Suprapubic skin (tissue), 4 donors: ENCODE data around the gene TESK1. TPM values are rescaled to one million over a fixed set of nuclear protein-coding genes. Genes with fewer than 3 reads are reported as not detected.
A peak's percentile ranks its signal among the peaks of the same experiment; 100 is the strongest.

Experiments used
- DNase-seq, 2 donors: peaks; one replicate each; pipeline ENCODE4 v3.0.0-alpha.2; 2019; ENCODE audit warnings: low spot score in 2 of 2
- H3K27ac ChIP-seq: fragments of 200-600 bp; sonication (generic); one replicate; pipeline ENCODE4 v1.5.1; 2019
- H3K27me3 ChIP-seq: fragments of 200-600 bp; sonication (generic); one replicate; pipeline ENCODE4 v1.5.1; 2019
- H3K36me3 ChIP-seq: fragments of 200-600 bp; sonication (generic); one replicate; pipeline ENCODE4 v1.5.1; 2019
- H3K4me1 ChIP-seq: fragments of 200-600 bp; sonication (generic); one replicate; pipeline ENCODE4 v1.5.1; 2019
- H3K4me3 ChIP-seq: fragments of 200-600 bp; sonication (generic); one replicate; pipeline ENCODE4 v1.5.1; 2019; ENCODE audit warnings: mild to moderate bottlenecking
- H3K9me3 ChIP-seq: fragments of 200-600 bp; sonication (generic); one replicate; pipeline ENCODE4 v1.5.1; 2019
- EP300 ChIP-seq: sonication (generic); formaldehyde crosslinking; IDR thresholded peaks from one replicate; pipeline ENCODE4 v1.6.1; 2017; ENCODE audit warnings: antibody characterized with exemption
- POLR2A ChIP-seq, 2 donors: fragments of 450-650 bp; IDR thresholded peaks; one replicate each; pipeline ENCODE4 v1.6.1; 2017; ENCODE audit warnings: antibody characterized with exemption in 2 of 2, mild to moderate bottlenecking in 2 of 2, moderate library complexity in 2 of 2
- POLR2AphosphoS5 ChIP-seq, 3 donors: sonication (generic); formaldehyde crosslinking; IDR thresholded peaks; one replicate each; pipeline ENCODE4 v1.6.1; 2017; ENCODE audit warnings: antibody characterized with exemption in 3 of 3
- WGBS: methylation state at CpG from one replicate; pipeline ENCODE4 v1.1.5; 2018; 5-methylcytosine and 5-hydroxymethylcytosine counted together
- total RNA-seq, 4 donors: library from RNA; depleted of rRNA; stranded (reverse); fragments of >200 nt; gene quantifications; one replicate each; pipeline ENCODE4 v1.1.0, GENCODE V29; 2016
- TF ChIP-seq, protein P1 (sequence below), 2 donors: fragments of 200-600 bp in 1 of 2; fragments of 450-650 bp in 1 of 2; sonication (generic) in 1 of 2; IDR thresholded peaks; one replicate each; pipeline ENCODE4 v1.5.1; 2016 to 2019; ENCODE audit warnings: antibody characterized with exemption in 2 of 2, mild to moderate bottlenecking in 1 of 2, moderate library complexity in 1 of 2

TESK1 gene
- total RNA-seq, 4 donors from 2014 or later = 34.1 to 50.7 (median 46.5) TPM

DNA sequence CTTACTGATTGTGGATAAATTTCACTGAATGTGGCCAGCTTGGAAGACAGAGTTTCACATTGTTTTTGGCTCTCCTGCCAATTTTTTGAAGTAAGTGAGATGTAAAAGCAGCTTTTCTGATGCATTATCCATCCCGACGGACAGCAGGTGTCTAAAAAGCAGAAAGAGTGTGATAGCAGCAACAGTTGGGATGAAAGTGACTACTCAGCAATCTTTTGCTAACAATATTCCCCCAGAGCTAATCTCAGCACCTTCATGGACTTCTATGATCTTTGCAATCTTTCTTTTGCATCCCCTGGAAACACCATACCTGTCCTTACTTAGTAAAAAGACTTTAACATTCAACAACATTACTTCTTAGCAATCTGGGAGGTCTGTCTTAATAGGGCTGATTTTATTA lies 7.8 kb downstream of the TESK1 start:
- no peaks in the 10 kb centered on the region for H3K27me3 ChIP-seq
- TF ChIP-seq POLR2AphosphoS5 (IDR thresholded peaks at IDR 0.05) (no peak), POLR2A (IDR thresholded peaks at IDR 0.05) (no peak), EP300 (no peak)
- TF ChIP-seq, protein P1, sequence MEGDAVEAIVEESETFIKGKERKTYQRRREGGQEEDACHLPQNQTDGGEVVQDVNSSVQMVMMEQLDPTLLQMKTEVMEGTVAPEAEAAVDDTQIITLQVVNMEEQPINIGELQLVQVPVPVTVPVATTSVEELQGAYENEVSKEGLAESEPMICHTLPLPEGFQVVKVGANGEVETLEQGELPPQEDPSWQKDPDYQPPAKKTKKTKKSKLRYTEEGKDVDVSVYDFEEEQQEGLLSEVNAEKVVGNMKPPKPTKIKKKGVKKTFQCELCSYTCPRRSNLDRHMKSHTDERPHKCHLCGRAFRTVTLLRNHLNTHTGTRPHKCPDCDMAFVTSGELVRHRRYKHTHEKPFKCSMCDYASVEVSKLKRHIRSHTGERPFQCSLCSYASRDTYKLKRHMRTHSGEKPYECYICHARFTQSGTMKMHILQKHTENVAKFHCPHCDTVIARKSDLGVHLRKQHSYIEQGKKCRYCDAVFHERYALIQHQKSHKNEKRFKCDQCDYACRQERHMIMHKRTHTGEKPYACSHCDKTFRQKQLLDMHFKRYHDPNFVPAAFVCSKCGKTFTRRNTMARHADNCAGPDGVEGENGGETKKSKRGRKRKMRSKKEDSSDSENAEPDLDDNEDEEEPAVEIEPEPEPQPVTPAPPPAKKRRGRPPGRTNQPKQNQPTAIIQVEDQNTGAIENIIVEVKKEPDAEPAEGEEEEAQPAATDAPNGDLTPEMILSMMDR (IDR thresholded peaks at IDR 0.05) = no peak
- no peak for DNase-seq
- H3K4me1 ChIP-seq = peaks cover 10% of the 10 kb centered on the region
- H3K36me3 ChIP-seq = peaks cover 24% of the 10 kb centered on the region
- 75% methylated on average over 2 of the region's 2 CpGs for WGBS
- H3K4me3 ChIP-seq = no peak overlapping the region
- no peak overlapping the region for H3K27ac ChIP-seq
- H3K9me3 ChIP-seq = no peaks in the 10 kb centered on the region

DNA sequence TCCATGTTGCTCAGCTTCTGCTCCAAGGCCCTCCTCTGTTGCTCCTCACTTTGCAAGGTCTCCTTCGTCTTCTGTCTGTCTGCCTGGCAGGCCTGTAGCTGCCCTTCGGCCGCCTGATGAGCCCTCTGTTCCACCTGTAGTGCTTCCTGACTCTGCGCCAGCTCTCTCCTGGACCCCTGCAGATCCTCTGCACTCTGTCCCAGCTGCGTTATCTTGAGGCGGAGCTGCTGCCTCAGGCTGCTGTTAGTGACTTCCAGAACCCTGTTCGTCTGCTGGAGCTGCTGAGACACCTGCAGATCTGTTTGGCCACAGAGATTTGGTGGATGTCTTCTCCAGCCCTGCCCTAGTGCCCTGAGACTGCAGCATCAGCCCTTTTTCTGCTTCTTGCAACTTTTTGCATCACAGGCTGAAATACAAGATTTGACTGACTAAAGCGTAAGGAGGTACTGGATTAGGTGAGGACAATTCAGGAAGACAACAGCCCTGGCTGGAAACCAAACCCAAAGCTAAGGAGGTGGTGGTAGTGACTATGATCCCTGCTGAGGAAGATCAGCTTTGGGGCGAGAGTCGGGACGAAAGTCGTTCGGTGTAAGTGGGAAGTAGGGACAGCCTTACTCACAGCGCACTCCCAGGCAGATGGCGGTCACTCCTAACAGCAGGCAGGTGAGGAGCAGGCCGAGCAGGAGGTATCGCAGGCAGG lies 11.1 kb downstream of the TESK1 start:
- TF ChIP-seq EP300 (no peak), POLR2A (IDR thresholded peaks at IDR 0.05) (no peak), POLR2AphosphoS5 (IDR thresholded peaks at IDR 0.05) (no peak)
- TF ChIP-seq, protein P1 (IDR thresholded peaks at IDR 0.05) = no peak
- peak in 1 of 2 donors; percentile 65 for DNase-seq
- no peaks in the 10 kb centered on the region for H3K36me3 ChIP-seq
- H3K27ac ChIP-seq = no peak overlapping the region
- H3K27me3 ChIP-seq = no peaks in the 10 kb centered on the region
- WGBS = 84% methylated on average over 17 of the region's 17 CpGs
- no peak overlapping the region for H3K4me3 ChIP-seq
- H3K9me3 ChIP-seq = no peaks in the 10 kb centered on the region
- H3K4me1 ChIP-seq = peaks cover 10% of the 10 kb centered on the region

DNA sequence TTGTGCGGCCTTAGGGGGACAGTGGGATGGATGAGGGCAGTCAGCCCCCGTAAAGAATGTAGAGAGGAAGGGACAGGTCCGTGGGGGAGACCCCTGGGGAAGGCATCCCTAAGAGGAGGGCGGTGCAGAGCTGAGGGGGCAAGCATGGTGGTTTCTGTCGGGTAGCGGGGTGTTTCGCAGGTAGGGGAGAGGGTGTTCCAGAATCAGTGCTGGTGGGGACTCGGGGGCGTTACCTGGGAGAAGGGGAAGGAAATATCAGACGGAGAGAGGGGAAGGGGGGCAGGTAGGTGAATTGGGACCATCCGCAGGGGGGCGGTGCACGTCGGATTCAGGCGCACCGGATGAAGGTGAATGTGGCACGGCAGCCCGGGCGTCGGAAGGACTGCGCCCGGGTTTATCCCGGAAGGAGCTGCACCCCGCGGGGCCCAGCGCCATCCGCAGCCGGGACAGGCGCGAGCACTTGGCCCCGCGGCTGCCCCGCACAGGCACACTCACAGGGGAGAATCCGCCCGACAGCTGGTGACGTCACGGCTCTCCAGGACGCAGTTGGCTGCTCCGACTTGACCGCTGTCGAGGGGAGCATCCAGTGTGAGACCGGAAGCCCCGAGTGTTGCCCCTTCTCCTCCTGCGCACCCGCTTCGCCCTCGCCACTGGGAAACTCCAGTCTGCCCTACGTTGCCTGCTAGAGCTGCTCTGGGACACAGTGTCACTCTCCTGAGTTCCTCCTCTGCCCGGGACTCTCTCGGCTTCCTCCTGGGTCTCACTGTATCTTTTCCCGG lies 11.8 kb downstream of the TESK1 start:
- Histone ChIP-seq H3K4me1 (peaks cover 10% of the 10 kb centered on the region), H3K27me3 (no peaks in the 10 kb centered on the region), H3K9me3 (no peaks in the 10 kb centered on the region), H3K27ac (no peak overlapping the region), H3K36me3 (no peaks in the 10 kb centered on the region), H3K4me3 (peak overlapping the region; percentile 48)
- TF ChIP-seq POLR2A (IDR thresholded peaks at IDR 0.05) = no peak
- TF ChIP-seq EP300 = no peak
- TF ChIP-seq, protein P1 (IDR thresholded peaks at IDR 0.05) = no peak
- TF ChIP-seq POLR2AphosphoS5 (IDR thresholded peaks at IDR 0.05) = no peak
- WGBS = 12% methylated on average over 42 of the region's 51 CpGs
- DNase-seq = peak; percentile 86 to 88

DNA sequence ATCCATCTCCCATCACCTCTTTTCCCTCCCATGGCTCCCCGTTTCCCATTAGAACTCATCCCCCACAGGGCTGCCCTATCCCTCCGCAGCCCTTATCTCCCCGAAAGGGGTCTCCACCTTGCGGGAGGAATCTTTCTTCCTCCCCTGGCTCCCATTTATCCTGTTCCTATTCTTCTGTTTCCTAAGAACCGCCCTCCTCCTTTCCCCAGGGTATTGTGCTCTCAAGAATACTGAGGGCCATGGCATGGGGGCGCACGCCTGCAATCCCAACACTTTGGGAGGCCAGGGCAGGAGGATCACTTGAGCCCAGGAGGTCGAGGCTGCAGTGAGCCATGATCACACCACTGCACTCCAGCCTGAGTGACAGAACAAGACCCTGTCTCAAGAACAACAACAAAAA lies 12.5 kb downstream of the TESK1 start:
- no peaks in the 10 kb centered on the region for H3K36me3 ChIP-seq
- peaks cover 10% of the 10 kb centered on the region for H3K4me1 ChIP-seq
- no peaks in the 10 kb centered on the region for H3K9me3 ChIP-seq
- peak in 1 of 2 donors; percentile 49 for DNase-seq
- no peak overlapping the region for H3K27ac ChIP-seq
- H3K27me3 ChIP-seq = no peaks in the 10 kb centered on the region
- peak overlapping the region; percentile 48 for H3K4me3 ChIP-seq
- TF ChIP-seq EP300 (no peak), POLR2AphosphoS5 (IDR thresholded peaks at IDR 0.05) (no peak), POLR2A (IDR thresholded peaks at IDR 0.05) (no peak)
- TF ChIP-seq, protein P1 (IDR thresholded peaks at IDR 0.05) = no peak
- WGBS = 66% methylated on average over 8 of the region's 8 CpGs

DNA sequence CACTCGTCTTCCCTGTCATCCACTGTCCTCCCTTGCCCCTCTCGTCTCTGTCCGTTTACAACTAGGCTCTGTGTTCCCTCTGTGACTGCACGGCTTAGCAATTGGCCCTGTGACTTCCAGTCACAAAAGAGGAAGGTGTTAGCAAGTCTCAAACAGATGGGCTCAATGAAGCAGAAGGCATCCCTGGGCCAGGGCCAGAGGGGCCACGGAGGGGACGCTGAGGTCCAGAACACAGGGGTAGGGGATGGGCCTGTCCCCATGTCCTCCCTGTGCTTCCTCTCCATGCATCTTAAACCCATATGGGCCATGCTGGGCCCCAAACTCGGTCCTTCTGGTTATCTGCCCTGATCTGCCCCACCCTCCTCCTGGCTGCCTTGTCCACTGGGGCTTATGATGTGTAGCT lies 13.3 kb downstream of the TESK1 start, which contains the start of gene CD72:
CD72 (minus strand) TSS at position 89 of the 403 bp plus-strand sequence. CDS start 110 bp downstream, outside the sequence.
- no peaks in the 10 kb centered on the region for H3K36me3 ChIP-seq
- H3K27ac ChIP-seq = no peak within 1 kb of the TSS
- peak in 1 of 2 donors; percentile 61 for DNase-seq
- no peaks in the 10 kb centered on the region for H3K27me3 ChIP-seq
- no peaks in the 10 kb centered on the region for H3K9me3 ChIP-seq
- TF ChIP-seq EP300 (no peak), POLR2AphosphoS5 (IDR thresholded peaks at IDR 0.05) (no peak), POLR2A (IDR thresholded peaks at IDR 0.05) (no peak)
- TF ChIP-seq, protein P1 (IDR thresholded peaks at IDR 0.05) = no peak
- peaks cover 10% of the 10 kb centered on the region for H3K4me1 ChIP-seq
- H3K4me3 ChIP-seq = peak within 1 kb of the TSS; percentile 48
- WGBS = 85% methylated on average over 6 of the region's 7 CpGs
